Right lobe of liver (tissue), 4 donors: Measurements from ENCODE around the gene BLOC1S4.
"Not testable (repeated sequence)": the region's sequence is repeated elsewhere in the genome, so short reads cannot be mapped to it uniquely, and the experiment has no call there.

ENCODE experiments used
- CTCF ChIP-seq, 4 donors: fragments of 200-600 bp in 3 of 4; fragments of 450-650 bp in 1 of 4; IDR thresholded peaks; one replicate each; pipeline versions ENCODE4 v1.5.1 to v1.8.0; 2016 to 2022; ENCODE audit warnings: antibody characterized with exemption in 4 of 4, mild to moderate bottlenecking in 2 of 4
- POLR2A ChIP-seq: fragments of 450-650 bp; IDR thresholded peaks from one replicate; pipeline ENCODE4 v1.6.1; 2017; ENCODE audit warnings: antibody characterized with exemption, mild to moderate bottlenecking
- donor health status: DM: no; HTN: no; CAD: no.
- donor health status: DM: no; HTN: no; CAD: no.
- donor health status: DM: no; HTN: yes; CAD: no.

- not testable (repeated sequence) for TF ChIP-seq CTCF (IDR thresholded peaks at IDR 0.05); POLR2A
These were observed 9.5 kb downstream of the BLOC1S4 start for GRCh38 chr4:6725427-6725961.
